A673 (cell line): ENCODE data around the gene RPS6KA2.

ENCODE experiments used
- EZH2 ChIP-seq: fragments of 200-600 bp; sonication (generic); IDR thresholded peaks from 2 replicates; pipeline ENCODE4 v1.6.1; 2017; ENCODE audit warnings: borderline replicate concordance, low read depth, mild to moderate bottlenecking, mixed read lengths, antibody characterized with exemption, low read length; ENCODE audit not compliant: poor library complexity, severe bottlenecking
- TF ChIP-seq, protein P1 (sequence below): fragments of 300-800, 200-600 bp; sonication (generic); conservative IDR thresholded peaks from 2 replicates; pipeline ENCODE4 v1.5.1; 2017; ENCODE audit warnings: low read depth, mild to moderate bottlenecking, antibody characterized with exemption, low read length, moderate library complexity, mixed read lengths

DNA sequence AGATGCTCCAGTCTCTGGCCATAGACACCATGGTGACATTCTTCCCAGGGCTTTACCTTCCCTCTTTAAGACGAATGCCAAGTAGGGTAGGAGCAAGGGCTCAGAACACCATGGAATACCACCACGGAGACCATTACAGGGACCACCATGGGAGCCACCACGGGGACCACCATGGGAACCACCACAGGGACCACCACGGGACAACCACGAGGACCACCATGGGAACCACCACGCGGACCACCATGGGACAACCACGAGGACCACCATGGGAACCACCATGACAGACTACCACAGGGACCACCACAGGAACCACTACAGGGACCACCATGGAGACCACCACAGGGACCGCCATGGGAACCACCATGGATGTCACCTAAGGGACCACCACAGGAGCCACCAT, 177.4 kb downstream of the RPS6KA2 start:
- TF ChIP-seq, protein P1, sequence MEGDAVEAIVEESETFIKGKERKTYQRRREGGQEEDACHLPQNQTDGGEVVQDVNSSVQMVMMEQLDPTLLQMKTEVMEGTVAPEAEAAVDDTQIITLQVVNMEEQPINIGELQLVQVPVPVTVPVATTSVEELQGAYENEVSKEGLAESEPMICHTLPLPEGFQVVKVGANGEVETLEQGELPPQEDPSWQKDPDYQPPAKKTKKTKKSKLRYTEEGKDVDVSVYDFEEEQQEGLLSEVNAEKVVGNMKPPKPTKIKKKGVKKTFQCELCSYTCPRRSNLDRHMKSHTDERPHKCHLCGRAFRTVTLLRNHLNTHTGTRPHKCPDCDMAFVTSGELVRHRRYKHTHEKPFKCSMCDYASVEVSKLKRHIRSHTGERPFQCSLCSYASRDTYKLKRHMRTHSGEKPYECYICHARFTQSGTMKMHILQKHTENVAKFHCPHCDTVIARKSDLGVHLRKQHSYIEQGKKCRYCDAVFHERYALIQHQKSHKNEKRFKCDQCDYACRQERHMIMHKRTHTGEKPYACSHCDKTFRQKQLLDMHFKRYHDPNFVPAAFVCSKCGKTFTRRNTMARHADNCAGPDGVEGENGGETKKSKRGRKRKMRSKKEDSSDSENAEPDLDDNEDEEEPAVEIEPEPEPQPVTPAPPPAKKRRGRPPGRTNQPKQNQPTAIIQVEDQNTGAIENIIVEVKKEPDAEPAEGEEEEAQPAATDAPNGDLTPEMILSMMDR: no peak
- no peak for TF ChIP-seq EZH2
